GM10248 (cell line): ENCODE measurements around the gene PRR20C.
"Not testable (repeated sequence)": the region's sequence is repeated elsewhere in the genome, so short reads cannot be mapped to it uniquely, and the experiment has no call there.

ENCODE experiments used
- CTCF ChIA-PET: fragments of 300-600 bp; sonication (Branson Sonifier 250); formaldehyde crosslinking; extraction: SDS; loops from one replicate; lab custom pipeline; 2021; ENCODE audit warnings: antibody characterized with exemption; lab: Yijun Ruan, JAX
- POLR2A ChIA-PET: fragments of 350-650 bp; sonication (Branson Sonifier 250); formaldehyde crosslinking; extraction: SDS; loops from one replicate; lab custom pipeline; 2020; ENCODE audit warnings: antibody characterized with exemption; lab: Yijun Ruan, JAX
- DNase-seq: peaks from one replicate; pipeline ENCODE4 v3.0.0; 2012; ENCODE audit errors: extremely low spot score
- TF ChIP-seq, protein P1 (sequence below): IDR thresholded peaks from 2 replicates; pipeline ENCODE4 v1.5.1; 2012; ENCODE audit warnings: mild to moderate bottlenecking, low read depth; ENCODE audit errors: extremely low read depth, missing control alignments, control extremely low read depth

Gene PRR20C

DNA sequence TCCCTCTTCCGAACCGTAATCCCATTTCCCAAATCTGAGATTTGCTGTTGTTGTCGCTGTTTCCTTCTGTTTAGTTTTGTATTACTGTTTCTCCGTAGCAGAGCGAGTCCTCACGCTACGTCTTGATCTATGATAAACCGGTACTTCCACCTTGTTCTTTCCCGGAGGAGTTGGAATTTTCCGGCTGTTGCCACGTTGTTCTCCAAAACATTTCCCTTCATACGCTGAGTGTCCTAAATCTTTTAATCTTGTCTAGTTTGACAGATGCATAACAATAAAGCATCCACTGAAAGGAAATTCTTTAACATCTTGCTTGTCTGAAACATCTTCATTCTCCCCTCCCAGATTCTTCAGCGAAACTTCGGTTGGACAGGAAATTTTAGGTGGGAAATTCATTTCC is 5.8 kb upstream of the PRR20C start:
- CTCF ChIA-PET, DNase-seq, POLR2A ChIA-PET: not testable (repeated sequence)

DNA sequence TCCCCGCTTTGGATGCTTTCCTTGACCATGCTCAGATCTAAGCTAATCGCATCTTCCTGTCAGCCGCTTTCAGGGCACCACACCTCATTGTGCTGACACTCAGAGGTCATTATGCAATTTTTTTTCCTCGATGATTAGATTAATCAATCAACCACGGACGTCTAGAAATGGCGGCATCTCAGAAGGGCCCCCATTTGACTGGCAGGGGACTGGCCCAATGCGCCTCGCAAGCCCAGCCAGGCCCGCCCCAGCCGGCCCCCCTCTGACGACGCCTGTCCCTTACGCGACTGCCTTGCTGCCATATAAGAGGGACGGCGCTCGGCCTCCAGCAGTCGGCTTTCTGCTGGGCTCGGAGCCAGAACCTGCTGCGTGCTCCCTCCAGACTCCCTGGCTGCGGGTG is 6.5 kb downstream of the PRR20C start, which contains the start of gene PRR20D:
Gene PRR20D, plus strand, starts transcription at position 301 of the 400 bp plus-strand sequence. CDS start 387 bp downstream, outside the sequence.
- CTCF ChIA-PET, POLR2A ChIA-PET, DNase-seq: not testable (repeated sequence)

DNA sequence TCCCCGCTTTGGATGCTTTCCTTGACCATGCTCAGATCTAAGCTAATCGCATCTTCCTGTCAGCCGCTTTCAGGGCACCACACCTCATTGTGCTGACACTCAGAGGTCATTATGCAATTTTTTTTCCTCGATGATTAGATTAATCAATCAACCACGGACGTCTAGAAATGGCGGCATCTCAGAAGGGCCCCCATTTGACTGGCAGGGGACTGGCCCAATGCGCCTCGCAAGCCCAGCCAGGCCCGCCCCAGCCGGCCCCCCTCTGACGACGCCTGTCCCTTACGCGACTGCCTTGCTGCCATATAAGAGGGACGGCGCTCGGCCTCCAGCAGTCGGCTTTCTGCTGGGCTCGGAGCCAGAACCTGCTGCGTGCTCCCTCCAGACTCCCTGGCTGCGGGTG is 13.0 kb downstream of the PRR20C start, which contains the start of gene PRR20E:
Gene PRR20E, plus strand, starts transcription at position 301 of the 400 bp plus-strand sequence. CDS start 387 bp downstream, outside the sequence.
- POLR2A ChIA-PET, DNase-seq, CTCF ChIA-PET: not testable (repeated sequence)

DNA sequence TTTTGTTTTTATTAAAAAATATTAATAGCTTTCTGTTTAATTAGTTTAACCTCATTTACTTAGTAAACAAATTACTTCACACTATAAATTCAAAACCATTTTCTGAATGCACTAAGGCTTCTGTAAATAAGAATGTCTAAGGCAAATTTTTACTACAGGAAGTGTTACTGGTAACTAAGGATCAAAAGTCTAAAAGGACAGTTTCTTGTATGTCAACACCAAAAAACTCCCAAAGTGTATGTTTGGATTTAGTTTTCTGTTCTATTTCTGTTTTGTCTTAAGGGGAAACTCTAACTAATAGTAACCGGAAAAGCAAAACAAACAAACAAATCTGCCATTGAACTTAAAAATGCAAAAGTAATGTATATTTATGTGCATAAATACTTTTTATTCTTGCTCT is 37.8 kb downstream of the PRR20C start:
- ChIA-PET POLR2A (no interaction called here), CTCF (no interaction called here)
- no peak for DNase-seq
- TF ChIP-seq, protein P1, sequence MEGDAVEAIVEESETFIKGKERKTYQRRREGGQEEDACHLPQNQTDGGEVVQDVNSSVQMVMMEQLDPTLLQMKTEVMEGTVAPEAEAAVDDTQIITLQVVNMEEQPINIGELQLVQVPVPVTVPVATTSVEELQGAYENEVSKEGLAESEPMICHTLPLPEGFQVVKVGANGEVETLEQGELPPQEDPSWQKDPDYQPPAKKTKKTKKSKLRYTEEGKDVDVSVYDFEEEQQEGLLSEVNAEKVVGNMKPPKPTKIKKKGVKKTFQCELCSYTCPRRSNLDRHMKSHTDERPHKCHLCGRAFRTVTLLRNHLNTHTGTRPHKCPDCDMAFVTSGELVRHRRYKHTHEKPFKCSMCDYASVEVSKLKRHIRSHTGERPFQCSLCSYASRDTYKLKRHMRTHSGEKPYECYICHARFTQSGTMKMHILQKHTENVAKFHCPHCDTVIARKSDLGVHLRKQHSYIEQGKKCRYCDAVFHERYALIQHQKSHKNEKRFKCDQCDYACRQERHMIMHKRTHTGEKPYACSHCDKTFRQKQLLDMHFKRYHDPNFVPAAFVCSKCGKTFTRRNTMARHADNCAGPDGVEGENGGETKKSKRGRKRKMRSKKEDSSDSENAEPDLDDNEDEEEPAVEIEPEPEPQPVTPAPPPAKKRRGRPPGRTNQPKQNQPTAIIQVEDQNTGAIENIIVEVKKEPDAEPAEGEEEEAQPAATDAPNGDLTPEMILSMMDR, result no peak
